Measurements from ENCODE around the gene KCNC1.
A peak's percentile ranks its signal among the peaks of the same experiment; 100 is the strongest.

Gene KCNC1

GRCh38 chr11:17716807-17717206, 17.8 kb upstream of the KCNC1 start:
- no peak for DNase-seq

DNA sequence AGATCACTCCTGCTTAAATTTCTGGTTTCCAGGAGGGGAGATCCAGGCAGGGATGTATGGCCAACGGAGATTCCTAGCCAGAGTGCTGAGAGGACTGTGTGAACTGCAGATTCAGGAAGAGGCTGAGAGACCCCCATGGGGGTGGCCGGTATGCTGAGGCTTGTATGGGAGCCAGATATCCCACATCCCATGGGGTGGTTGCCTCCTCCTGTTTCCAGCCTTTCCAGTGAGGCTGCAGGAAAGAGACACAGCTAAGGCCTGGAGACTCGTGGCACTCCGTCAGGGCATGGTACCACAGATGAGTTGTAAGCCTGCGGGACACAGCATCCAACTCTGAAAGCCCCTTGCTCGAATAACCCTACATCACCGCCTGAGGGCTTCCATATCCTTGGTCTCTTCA, 16.6 kb upstream of the KCNC1 start:
- no peak for DNase-seq

DNA sequence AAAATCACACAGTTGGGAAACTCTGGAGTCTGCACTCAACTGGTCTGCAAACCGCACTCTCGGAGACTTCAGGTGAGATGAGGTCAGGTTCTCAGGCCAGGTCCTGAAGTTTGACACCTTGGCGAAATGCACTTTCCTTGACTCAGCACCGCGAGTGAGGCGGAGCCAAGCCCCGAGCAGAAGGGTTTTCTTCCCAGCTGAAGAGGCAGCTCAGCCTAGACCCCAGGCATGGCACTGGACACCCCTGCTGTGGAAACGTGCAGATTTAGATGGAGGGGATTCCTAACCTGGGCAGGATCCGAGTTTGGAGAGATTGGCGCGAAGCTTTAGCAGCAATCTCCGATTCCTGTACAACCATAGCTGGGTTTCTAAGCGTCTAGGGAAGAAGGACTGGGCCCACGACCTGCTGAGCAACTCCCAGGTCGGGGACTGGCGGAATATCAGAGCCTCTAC, 16.0 kb upstream of the KCNC1 start:
- no peak for DNase-seq

DNA sequence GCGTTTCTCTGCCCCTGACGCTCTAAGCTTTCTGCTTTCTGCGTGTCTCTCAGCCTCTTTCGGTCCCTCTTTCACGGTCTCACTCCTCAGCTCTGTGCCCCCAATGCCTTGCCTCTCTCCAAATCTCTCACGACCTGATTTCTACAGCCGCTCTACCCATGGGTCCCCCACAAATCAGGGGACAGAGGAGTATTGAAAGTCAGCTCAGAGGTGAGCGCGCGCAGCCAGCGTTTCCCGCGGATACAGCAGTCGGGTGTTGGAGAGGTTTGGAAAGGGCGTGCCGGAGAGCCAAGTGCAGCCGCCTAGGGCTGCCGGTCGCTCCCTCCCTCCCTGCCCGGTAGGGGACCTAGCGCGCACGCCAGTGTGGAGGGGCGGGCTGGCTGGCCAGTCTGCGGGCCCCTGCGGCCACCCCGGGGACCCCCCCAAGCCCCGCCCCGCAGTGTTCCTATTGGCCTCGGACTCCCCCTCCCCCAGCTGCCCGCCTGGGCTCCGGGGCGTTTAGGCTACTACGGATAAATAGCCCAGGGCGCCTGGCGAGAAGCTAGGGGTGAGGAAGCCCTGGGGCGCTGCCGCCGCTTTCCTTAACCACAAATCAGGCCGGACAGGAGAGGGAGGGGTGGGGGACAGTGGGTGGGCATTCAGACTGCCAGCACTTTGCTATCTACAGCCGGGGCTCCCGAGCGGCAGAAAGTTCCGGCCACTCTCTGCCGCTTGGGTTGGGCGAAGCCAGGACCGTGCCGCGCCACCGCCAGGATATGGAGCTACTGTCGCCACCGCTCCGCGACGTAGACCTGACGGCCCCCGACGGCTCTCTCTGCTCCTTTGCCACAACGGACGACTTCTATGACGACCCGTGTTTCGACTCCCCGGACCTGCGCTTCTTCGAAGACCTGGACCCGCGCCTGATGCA, 15.3 kb upstream of the KCNC1 start, which contains the start of gene MYOD1:
TSS of gene MYOD1 (plus strand) at position 544 of the 910 bp plus-strand sequence. CDS start at position 756, 212 bp downstream.
- DNase-seq, result peak; percentile 76

DNA sequence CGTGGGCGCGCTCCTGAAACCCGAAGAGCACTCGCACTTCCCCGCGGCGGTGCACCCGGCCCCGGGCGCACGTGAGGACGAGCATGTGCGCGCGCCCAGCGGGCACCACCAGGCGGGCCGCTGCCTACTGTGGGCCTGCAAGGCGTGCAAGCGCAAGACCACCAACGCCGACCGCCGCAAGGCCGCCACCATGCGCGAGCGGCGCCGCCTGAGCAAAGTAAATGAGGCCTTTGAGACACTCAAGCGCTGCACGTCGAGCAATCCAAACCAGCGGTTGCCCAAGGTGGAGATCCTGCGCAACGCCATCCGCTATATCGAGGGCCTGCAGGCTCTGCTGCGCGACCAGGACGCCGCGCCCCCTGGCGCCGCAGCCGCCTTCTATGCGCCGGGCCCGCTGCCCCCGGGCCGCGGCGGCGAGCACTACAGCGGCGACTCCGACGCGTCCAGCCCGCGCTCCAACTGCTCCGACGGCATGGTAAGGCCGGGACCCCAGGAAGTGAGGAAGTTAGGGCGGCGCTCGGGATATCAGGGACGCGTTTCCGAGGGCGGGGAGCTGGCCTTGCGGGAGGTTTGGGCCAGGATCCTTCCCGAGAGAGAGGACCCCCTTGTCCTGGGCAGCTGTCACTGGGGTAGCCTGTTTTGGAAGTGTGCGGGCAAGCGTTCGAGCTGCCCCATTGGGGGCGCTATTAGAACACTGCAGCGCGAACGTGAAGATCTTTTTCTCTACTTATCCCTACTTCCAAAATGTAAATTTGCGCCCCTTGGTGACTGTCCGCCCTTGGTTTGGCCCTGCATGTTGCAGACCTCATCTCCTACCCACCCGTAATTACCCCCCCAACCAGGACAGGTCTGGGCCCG, 14.4 kb upstream of the KCNC1 start:
- DNase-seq, result no peak

DNA sequence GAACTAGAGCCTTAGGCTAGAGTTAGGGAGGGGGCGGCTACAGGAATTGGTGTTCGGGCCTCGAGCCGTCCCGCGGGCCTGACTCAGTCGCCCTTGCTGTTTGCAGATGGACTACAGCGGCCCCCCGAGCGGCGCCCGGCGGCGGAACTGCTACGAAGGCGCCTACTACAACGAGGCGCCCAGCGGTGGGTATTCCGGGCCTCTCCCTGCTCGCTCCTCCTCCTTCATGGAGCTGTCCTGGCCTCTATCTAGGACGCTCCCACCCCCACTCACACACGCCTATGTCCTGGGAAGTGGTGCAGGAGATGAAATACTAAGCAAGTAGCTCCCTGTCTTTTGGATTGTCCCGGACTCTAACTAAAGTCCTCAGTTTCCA, 13.8 kb upstream of the KCNC1 start:
- DNase-seq, result no peak

DNA sequence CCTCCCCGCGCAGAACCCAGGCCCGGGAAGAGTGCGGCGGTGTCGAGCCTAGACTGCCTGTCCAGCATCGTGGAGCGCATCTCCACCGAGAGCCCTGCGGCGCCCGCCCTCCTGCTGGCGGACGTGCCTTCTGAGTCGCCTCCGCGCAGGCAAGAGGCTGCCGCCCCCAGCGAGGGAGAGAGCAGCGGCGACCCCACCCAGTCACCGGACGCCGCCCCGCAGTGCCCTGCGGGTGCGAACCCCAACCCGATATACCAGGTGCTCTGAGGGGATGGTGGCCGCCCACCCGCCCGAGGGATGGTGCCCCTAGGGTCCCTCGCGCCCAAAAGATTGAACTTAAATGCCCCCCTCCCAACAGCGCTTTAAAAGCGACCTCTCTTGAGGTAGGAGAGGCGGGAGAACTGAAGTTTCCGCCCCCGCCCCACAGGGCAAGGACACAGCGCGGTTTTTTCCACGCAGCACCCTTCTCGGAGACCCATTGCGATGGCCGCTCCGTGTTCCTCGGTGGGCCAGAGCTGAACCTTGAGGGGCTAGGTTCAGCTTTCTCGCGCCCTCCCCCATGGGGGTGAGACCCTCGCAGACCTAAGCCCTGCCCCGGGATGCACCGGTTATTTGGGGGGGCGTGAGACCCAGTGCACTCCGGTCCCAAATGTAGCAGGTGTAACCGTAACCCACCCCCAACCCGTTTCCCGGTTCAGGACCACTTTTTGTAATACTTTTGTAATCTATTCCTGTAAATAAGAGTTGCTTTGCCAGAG, 13.2 kb upstream of the KCNC1 start:
- no peak for DNase-seq

GRCh38 chr11:17722000-17722643, 12.5 kb upstream of the KCNC1 start:
- no peak for DNase-seq

GRCh38 chr11:17724020-17724908, 10.3 kb upstream of the KCNC1 start:
- no peak for DNase-seq

GRCh38 chr11:17725174-17725573, 9.4 kb upstream of the KCNC1 start:
- no peak for DNase-seq

DNA sequence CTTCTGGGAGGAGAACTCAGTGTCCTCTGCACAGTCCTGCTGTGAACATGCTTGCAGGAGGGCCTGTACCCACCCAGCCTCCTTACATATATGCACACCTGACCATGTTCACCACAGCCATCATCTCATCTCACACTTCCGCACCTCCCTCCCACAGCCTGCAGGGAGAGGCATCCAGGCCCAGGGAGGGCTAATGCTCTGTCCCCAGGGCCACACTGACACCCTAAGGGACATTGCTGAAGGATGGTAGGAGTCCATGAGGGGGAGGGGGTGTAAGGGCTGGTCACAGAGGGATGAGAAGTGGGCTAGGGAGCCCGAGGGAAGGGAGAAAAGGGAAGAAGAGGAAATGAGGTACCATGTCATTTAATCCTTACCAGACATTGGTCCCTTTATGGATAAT, 4.4 kb upstream of the KCNC1 start:
- no peak for DNase-seq

- DNase-seq, result peak; percentile 80
Observed at GRCh38 chr11:17730608-17731462, 3.7 kb upstream of the KCNC1 start.

DNA sequence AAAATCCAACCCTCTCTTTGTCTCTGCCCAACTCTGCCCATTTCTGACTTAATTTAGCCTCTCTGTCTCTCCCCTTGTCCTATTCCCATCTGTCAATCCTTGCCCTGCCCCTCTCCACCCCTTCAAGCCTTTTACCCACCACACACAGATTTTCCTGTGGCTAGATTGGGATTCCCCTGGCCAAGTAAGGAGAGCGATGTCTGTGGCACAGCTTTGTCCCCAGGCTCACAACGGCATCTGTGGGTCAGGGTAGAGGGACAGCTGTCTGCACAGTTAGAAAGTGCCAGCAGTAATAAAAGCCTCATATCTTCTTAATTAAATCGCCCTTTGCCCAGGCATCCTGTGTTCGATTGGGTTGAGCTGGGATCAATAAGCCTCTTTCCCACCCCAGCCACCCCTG, 1.3 kb upstream of the KCNC1 start:
- no peak for DNase-seq

DNA sequence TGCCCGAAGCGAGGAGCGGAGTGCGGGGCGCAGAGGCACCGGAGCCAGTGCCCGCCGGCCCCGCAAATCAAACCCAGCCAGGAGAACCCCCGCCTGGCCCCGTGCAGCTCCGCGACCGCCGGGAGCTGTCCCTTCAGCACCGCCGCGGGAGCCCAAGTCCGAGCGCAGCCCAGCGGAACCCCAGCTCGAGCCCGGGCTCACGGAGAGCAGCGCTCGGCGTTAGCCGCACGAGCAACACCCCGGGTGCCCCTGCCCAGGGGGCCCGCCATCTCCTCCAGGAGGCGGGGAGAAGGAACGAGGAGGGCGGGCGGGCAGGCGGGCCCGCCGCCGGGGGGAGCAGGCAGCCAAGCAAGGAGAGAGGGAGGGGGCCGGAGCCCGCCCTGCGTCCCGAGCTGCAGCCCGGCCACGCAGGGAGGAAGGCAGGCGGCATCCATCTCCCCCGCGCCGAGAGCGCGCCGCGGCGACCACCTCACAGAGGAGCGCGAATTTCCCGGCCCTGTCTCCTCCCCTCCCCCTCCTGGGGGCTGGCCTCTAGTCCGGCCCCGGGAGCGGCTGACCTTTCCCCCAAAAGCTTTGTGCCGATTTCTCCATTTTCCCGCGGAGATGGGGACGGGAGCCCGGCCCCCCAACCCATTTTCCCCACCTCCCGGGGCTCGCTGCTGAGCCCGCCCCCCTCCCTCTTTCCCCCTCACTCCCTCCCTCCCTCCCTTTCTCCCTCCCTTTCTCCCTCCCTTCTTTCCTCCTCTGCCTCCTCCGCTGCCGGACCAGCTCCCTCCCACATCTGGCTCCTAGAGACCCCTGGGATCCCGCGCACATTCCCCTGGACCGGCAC, 621 bp downstream of the KCNC1 start:
- DNase-seq, result peak; percentile 87

- no peak for DNase-seq
Observed at GRCh38 chr11:17735818-17736578, 1.4 kb downstream of the KCNC1 start.

- DNase-seq, result no peak
Observed at GRCh38 chr11:17736579-17736893, 2.0 kb downstream of the KCNC1 start.

DNA sequence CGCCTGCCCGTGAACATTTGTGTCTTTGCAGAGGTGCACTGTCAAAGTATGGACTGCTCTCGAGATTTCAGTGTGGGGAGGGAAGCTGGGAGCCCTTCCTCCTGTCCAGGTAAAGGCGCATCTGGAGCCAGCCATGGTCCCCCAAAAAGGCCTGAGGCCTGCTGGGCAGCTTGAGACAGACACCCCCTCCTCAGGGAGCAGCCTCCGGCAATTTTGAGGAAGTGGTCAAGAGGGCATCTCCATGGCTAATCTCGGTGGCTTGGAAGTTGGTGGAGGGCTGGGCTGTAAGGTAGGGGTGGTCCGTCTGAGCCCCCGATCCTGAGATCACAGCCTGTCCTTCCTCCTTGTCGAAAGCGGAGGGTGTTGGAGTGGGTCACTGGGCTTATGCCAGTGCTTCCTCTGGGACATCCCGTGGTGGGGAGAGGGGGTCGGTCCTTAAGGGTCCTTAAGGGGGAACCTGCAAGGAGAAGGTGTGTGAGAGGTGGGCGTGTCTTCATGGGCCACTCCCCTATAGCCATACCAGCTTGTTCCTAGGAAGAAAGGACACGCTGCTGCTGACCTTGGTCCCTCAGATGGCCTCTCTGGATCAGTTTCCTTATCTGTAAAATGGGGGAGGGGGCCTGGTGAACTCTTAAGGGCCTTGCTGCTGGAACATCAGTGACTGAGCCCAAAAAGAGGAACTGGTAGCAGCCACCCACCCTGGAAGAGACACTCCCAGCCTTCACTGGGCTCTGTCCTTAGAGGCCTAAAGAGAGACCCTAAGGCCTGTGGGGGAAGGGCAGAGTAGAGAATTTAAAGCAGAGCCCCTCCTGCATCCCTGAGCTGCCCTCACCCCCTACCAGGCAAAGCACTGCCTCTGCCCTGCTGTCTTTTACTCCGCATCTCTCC, 2.6 kb downstream of the KCNC1 start:
- no peak for DNase-seq

Measured in left hindlimb (tissue), 1 donor.